ENCODE measurements around the gene ESYT2. TPM values are rescaled to one million over a fixed set of nuclear protein-coding genes. Genes with fewer than 3 reads are reported as not detected.

Gene ESYT2
- polyA plus RNA-seq, 4 donors = 10.0 to 37.9 (median 21.2) TPM

- Histone ChIP-seq H3K4me1 (ENCODE audit: control insufficient read depth in 3 of 3, insufficient read depth in 2 of 3, low read depth in 1 of 3, low read length in 2 of 3) (peaks cover 0 to 2% (median 0%) of the 10 kb centered on the region in 3 donors), H3K4me3 (ENCODE audit: low read depth in 1 of 3, low read length in 3 of 3) (no peak overlapping the region), H3K27ac (ENCODE audit: low read depth in 1 of 3, low read length in 2 of 3) (no peak overlapping the region), H3K9me3 (ENCODE audit: control insufficient read depth in 2 of 2, insufficient read depth in 1 of 2, low read depth in 1 of 2, low read length in 1 of 2) (no peaks in the 10 kb centered on the region), H3K27me3 (ENCODE audit: control insufficient read depth in 3 of 3, insufficient read depth in 3 of 3, low read length in 3 of 3) (no peaks in the 10 kb centered on the region), H3K36me3 (ENCODE audit: control insufficient read depth in 3 of 3, insufficient read depth in 2 of 3, low read depth in 1 of 3, low read length in 3 of 3) (peaks cover 0 to 23% (median 2%) of the 10 kb centered on the region in 3 donors)
- no peak for DNase-seq
- FAIRE-seq = no peak
- 85 to 94% (median 89%) methylated on average over 1 of the region's 1 CpG for WGBS, 3 donors
Observed at GRCh38 chr7:158809596-158809995, 19.7 kb downstream of the ESYT2 start.

GRCh38 chr7:158808126-158808525 is 21.2 kb downstream of the ESYT2 start:
- H3K36me3 ChIP-seq (ENCODE audit: control insufficient read depth in 3 of 3, insufficient read depth in 2 of 3, low read depth in 1 of 3, low read length in 3 of 3) = peaks cover 0 to 27% (median 2%) of the 10 kb centered on the region in 3 donors
- no peak overlapping the region for H3K27ac ChIP-seq (ENCODE audit: low read depth in 1 of 3, low read length in 2 of 3)
- no peak overlapping the region for H3K4me3 ChIP-seq (ENCODE audit: low read depth in 1 of 3, low read length in 3 of 3)
- DNase-seq (no peak), FAIRE-seq (no peak)
- H3K27me3 ChIP-seq (ENCODE audit: control insufficient read depth in 3 of 3, insufficient read depth in 3 of 3, low read length in 3 of 3) = no peaks in the 10 kb centered on the region
- H3K4me1 ChIP-seq (ENCODE audit: control insufficient read depth in 3 of 3, insufficient read depth in 2 of 3, low read depth in 1 of 3, low read length in 2 of 3) = no peaks in the 10 kb centered on the region
- WGBS, 3 donors = 95 to 98% (median 96%) methylated on average over 18 of the region's 18 CpGs
- H3K9me3 ChIP-seq (ENCODE audit: control insufficient read depth in 2 of 2, insufficient read depth in 1 of 2, low read depth in 1 of 2, low read length in 1 of 2) = peaks cover 0 to 4% of the 10 kb centered on the region in 2 donors

GRCh38 chr7:158805937-158806336 is 23.4 kb downstream of the ESYT2 start:
- Histone ChIP-seq H3K4me3 (ENCODE audit: low read depth in 1 of 3, low read length in 3 of 3) (no peak overlapping the region), H3K9me3 (ENCODE audit: control insufficient read depth in 2 of 2, insufficient read depth in 1 of 2, low read depth in 1 of 2, low read length in 1 of 2) (peaks cover 0 to 4% of the 10 kb centered on the region in 2 donors), H3K27me3 (ENCODE audit: control insufficient read depth in 3 of 3, insufficient read depth in 3 of 3, low read length in 3 of 3) (no peaks in the 10 kb centered on the region), H3K4me1 (ENCODE audit: control insufficient read depth in 3 of 3, insufficient read depth in 2 of 3, low read depth in 1 of 3, low read length in 2 of 3) (no peaks in the 10 kb centered on the region), H3K36me3 (ENCODE audit: control insufficient read depth in 3 of 3, insufficient read depth in 2 of 3, low read depth in 1 of 3, low read length in 3 of 3) (peaks cover 0 to 24% (median 2%) of the 10 kb centered on the region in 3 donors), H3K27ac (ENCODE audit: low read depth in 1 of 3, low read length in 2 of 3) (no peak overlapping the region)
- FAIRE-seq (no peak), DNase-seq (no peak)
- WGBS, 3 donors = 81 to 91% (median 82%) methylated on average over 21 of the region's 21 CpGs

GRCh38 chr7:158805414-158805813 is 23.9 kb downstream of the ESYT2 start:
- Histone ChIP-seq H3K4me3 (ENCODE audit: low read depth in 1 of 3, low read length in 3 of 3) (no peak overlapping the region), H3K36me3 (ENCODE audit: control insufficient read depth in 3 of 3, insufficient read depth in 2 of 3, low read depth in 1 of 3, low read length in 3 of 3) (peaks cover 0 to 23% (median 2%) of the 10 kb centered on the region in 3 donors), H3K9me3 (ENCODE audit: control insufficient read depth in 2 of 2, insufficient read depth in 1 of 2, low read depth in 1 of 2, low read length in 1 of 2) (peaks cover 0 to 4% of the 10 kb centered on the region in 2 donors), H3K27me3 (ENCODE audit: control insufficient read depth in 3 of 3, insufficient read depth in 3 of 3, low read length in 3 of 3) (no peaks in the 10 kb centered on the region), H3K4me1 (ENCODE audit: control insufficient read depth in 3 of 3, insufficient read depth in 2 of 3, low read depth in 1 of 3, low read length in 2 of 3) (no peaks in the 10 kb centered on the region), H3K27ac (ENCODE audit: low read depth in 1 of 3, low read length in 2 of 3) (no peak overlapping the region)
- FAIRE-seq (no peak), DNase-seq (no peak)
- 90 to 93% (median 90%) methylated on average over 2 of the region's 2 CpGs for WGBS, 3 donors

GRCh38 chr7:158804335-158804734 is 25.0 kb downstream of the ESYT2 start:
- FAIRE-seq (no peak), DNase-seq (no peak)
- no peaks in the 10 kb centered on the region for H3K27me3 ChIP-seq (ENCODE audit: control insufficient read depth in 3 of 3, insufficient read depth in 3 of 3, low read length in 3 of 3)
- H3K4me3 ChIP-seq (ENCODE audit: low read depth in 1 of 3, low read length in 3 of 3) = no peak overlapping the region
- no peak overlapping the region for H3K27ac ChIP-seq (ENCODE audit: low read depth in 1 of 3, low read length in 2 of 3)
- H3K36me3 ChIP-seq (ENCODE audit: control insufficient read depth in 3 of 3, insufficient read depth in 2 of 3, low read depth in 1 of 3, low read length in 3 of 3) = peaks cover 0 to 21% (median 2%) of the 10 kb centered on the region in 3 donors
- H3K4me1 ChIP-seq (ENCODE audit: control insufficient read depth in 3 of 3, insufficient read depth in 2 of 3, low read depth in 1 of 3, low read length in 2 of 3) = no peaks in the 10 kb centered on the region
- H3K9me3 ChIP-seq (ENCODE audit: control insufficient read depth in 2 of 2, insufficient read depth in 1 of 2, low read depth in 1 of 2, low read length in 1 of 2) = peaks cover 0 to 4% of the 10 kb centered on the region in 2 donors
- WGBS, 3 donors = 90 to 97% (median 92%) methylated on average over 22 of the region's 22 CpGs

GRCh38 chr7:158803367-158803969 is 25.8 kb downstream of the ESYT2 start:
- no peak for DNase-seq
- H3K4me1 ChIP-seq (ENCODE audit: control insufficient read depth in 3 of 3, insufficient read depth in 2 of 3, low read depth in 1 of 3, low read length in 2 of 3) = no peaks in the 10 kb centered on the region
- no peak for FAIRE-seq
- peaks cover 0 to 4% of the 10 kb centered on the region in 2 donors for H3K9me3 ChIP-seq (ENCODE audit: control insufficient read depth in 2 of 2, insufficient read depth in 1 of 2, low read depth in 1 of 2, low read length in 1 of 2)
- 81 to 92% (median 89%) methylated on average over 25 to 35 of the region's 35 CpGs for WGBS, 3 donors
- peaks cover 0 to 15% (median 2%) of the 10 kb centered on the region in 3 donors for H3K36me3 ChIP-seq (ENCODE audit: control insufficient read depth in 3 of 3, insufficient read depth in 2 of 3, low read depth in 1 of 3, low read length in 3 of 3)
- no peaks in the 10 kb centered on the region for H3K27me3 ChIP-seq (ENCODE audit: control insufficient read depth in 3 of 3, insufficient read depth in 3 of 3, low read length in 3 of 3)
- H3K27ac ChIP-seq (ENCODE audit: low read depth in 1 of 3, low read length in 2 of 3) = no peak overlapping the region
- H3K4me3 ChIP-seq (ENCODE audit: low read depth in 1 of 3, low read length in 3 of 3) = no peak overlapping the region

GRCh38 chr7:158802535-158803366 is 26.6 kb downstream of the ESYT2 start:
- Histone ChIP-seq H3K27me3 (ENCODE audit: control insufficient read depth in 3 of 3, insufficient read depth in 3 of 3, low read length in 3 of 3) (no peaks in the 10 kb centered on the region), H3K4me3 (ENCODE audit: low read depth in 1 of 3, low read length in 3 of 3) (no peak overlapping the region), H3K27ac (ENCODE audit: low read depth in 1 of 3, low read length in 2 of 3) (no peak overlapping the region), H3K9me3 (ENCODE audit: control insufficient read depth in 2 of 2, insufficient read depth in 1 of 2, low read depth in 1 of 2, low read length in 1 of 2) (peaks cover 0 to 4% of the 10 kb centered on the region in 2 donors), H3K36me3 (ENCODE audit: control insufficient read depth in 3 of 3, insufficient read depth in 2 of 3, low read depth in 1 of 3, low read length in 3 of 3) (peaks cover 0 to 12% (median 2%) of the 10 kb centered on the region in 3 donors), H3K4me1 (ENCODE audit: control insufficient read depth in 3 of 3, insufficient read depth in 2 of 3, low read depth in 1 of 3, low read length in 2 of 3) (no peaks in the 10 kb centered on the region)
- 84 to 93% (median 87%) methylated on average over 9 of the region's 9 CpGs for WGBS, 3 donors
- FAIRE-seq (no peak), DNase-seq (no peak)

GRCh38 chr7:158798741-158799140 is 30.6 kb downstream of the ESYT2 start:
- peaks cover 2 to 32% (median 6%) of the 10 kb centered on the region in 3 donors for H3K36me3 ChIP-seq (ENCODE audit: control insufficient read depth in 3 of 3, insufficient read depth in 2 of 3, low read depth in 1 of 3, low read length in 3 of 3)
- no peaks in the 10 kb centered on the region for H3K4me1 ChIP-seq (ENCODE audit: control insufficient read depth in 3 of 3, insufficient read depth in 2 of 3, low read depth in 1 of 3, low read length in 2 of 3)
- H3K27me3 ChIP-seq (ENCODE audit: control insufficient read depth in 3 of 3, insufficient read depth in 3 of 3, low read length in 3 of 3) = no peaks in the 10 kb centered on the region
- no peaks in the 10 kb centered on the region for H3K9me3 ChIP-seq (ENCODE audit: control insufficient read depth in 2 of 2, insufficient read depth in 1 of 2, low read depth in 1 of 2, low read length in 1 of 2)
- H3K4me3 ChIP-seq (ENCODE audit: low read depth in 1 of 3, low read length in 3 of 3) = no peak overlapping the region
- WGBS, 3 donors = 44 to 47% (median 46%) methylated on average over 1 of the region's 1 CpG
- DNase-seq (no peak), FAIRE-seq (no peak)
- H3K27ac ChIP-seq (ENCODE audit: low read depth in 1 of 3, low read length in 2 of 3) = no peak overlapping the region

Data from small intestine (tissue), 7 donors.